GM21390 (cell line): Measurements from ENCODE around the gene METTL2B.
A peak's percentile ranks its signal among the peaks of the same experiment; 100 is the strongest.
"Not testable (repeated sequence)": the region's sequence is repeated elsewhere in the genome, so short reads cannot be mapped to it uniquely, and the experiment has no call there.

Experiments used
- ATAC-seq: cut with Tn5 transposase; IDR thresholded peaks from one replicate; pipeline ENCODE4 v1.9.1; 2021; ENCODE audit not compliant: unreplicated experiment

METTL2B gene

GRCh38 chr7:128454808-128455542 lies 21.6 kb upstream of the METTL2B start:
- ATAC-seq, result no peak

DNA sequence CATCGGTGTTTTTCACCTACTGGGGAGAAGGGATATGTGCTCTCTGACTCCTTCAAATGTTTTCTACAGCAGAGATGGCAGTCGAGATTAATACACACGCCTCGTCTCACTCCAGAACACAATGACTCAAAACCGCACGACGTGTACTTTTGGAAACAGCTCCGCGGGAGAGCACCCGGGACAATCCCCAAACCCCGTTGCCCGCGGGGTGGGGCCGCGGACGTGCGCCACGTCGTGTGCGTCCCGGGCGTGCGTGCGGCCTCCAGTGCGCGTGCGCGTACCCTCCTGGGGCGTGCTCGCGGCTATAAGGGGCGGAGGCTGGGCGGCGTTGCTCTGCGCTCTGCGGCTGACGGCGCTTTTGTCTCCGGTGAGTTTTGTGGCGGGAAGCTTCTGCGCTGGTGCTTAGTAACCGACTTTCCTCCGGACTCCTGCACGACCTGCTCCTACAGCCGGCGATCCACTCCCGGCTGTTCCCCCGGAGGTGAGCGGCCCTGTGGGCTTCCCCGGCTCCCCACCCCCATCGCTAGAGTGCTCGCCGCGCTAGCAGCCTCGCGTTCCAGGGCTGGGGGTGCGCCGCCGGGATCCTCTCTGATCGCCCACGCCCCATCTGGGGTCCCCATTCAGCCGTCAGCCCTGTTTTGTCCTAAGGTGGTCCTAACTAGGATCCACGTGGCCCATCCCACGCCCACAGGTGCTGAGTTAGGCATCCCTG lies 20.8 kb upstream of the METTL2B start, which contains the start of gene HILPDA:
HILPDA (plus strand) TSS at position 336 of the 712 bp plus-strand sequence. CDS start 1,391 bp downstream, outside the sequence.
- peak; percentile 77 for ATAC-seq

DNA sequence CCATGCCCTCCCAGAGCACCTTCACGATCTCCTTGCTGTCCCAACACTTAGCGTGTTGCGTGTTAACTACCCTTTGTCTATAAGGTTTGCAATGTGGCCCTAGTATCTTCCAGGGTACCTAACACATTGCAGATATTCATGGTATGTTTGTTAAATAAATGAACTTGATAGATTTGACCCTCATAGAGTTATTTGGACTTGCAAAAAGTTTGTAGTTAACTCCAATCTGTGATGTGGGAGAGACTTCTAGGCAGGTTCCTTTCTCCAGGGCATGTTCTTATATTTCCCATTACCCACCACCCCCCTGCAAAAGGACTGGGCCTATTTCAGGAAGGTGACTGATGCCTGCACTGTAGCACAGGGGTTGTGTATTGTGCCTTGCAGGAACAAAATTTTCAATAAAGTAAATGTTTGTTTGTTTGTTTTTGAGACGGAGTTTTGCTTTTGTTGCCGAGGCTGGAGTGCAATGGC lies 20.3 kb upstream of the METTL2B start:
- ATAC-seq, result no peak

GRCh38 chr7:128457385-128457784 lies 19.2 kb upstream of the METTL2B start:
- not testable (repeated sequence) for ATAC-seq

- peak; percentile 36 for ATAC-seq
Observed at GRCh38 chr7:128458956-128459355, 17.6 kb upstream of the METTL2B start.

GRCh38 chr7:128459394-128459878 lies 17.1 kb upstream of the METTL2B start:
- ATAC-seq, result peak; percentile 50

- no peak for ATAC-seq
Observed at GRCh38 chr7:128462460-128462859, 14.1 kb upstream of the METTL2B start.

GRCh38 chr7:128463345-128463744 lies 13.2 kb upstream of the METTL2B start:
- not testable (repeated sequence) for ATAC-seq

GRCh38 chr7:128463933-128464332 lies 12.6 kb upstream of the METTL2B start:
- not testable (repeated sequence) for ATAC-seq

GRCh38 chr7:128466871-128467270 lies 9.7 kb upstream of the METTL2B start:
- not testable (repeated sequence) for ATAC-seq

DNA sequence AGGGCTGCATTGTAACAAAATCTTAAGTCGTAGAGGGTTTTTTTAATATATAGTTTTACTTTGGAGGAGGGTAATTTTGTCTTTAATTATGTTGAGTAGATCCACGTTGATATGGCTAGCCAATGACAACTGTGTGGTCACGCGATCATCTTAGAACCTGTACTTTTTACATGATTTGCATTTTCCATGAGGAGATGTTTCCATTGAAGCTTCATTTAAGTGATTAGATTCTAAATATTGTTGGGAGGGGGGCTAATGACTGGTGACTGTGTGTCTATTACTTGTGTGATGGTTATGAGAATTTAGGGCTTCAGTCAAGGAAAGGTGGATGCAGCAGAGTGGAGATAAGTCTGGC lies 765 bp downstream of the METTL2B start:
- ATAC-seq, result peak; percentile 12

DNA sequence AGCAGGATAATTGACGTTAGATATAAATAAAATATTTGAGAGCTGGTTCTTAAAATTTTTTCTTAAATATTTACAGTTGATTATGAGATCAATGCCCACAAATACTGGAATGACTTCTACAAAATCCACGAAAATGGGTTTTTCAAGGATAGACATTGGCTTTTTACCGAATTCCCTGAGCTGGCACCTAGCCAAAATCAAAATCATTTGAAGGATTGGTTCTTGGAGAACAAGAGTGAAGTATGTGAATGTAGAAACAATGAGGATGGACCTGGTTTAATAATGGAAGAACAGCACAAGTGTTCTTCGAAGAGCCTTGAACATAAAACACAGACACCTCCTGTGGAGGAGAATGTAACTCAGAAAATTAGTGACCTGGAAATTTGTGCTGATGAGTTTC lies 2.5 kb downstream of the METTL2B start:
- not testable (repeated sequence) for ATAC-seq

DNA sequence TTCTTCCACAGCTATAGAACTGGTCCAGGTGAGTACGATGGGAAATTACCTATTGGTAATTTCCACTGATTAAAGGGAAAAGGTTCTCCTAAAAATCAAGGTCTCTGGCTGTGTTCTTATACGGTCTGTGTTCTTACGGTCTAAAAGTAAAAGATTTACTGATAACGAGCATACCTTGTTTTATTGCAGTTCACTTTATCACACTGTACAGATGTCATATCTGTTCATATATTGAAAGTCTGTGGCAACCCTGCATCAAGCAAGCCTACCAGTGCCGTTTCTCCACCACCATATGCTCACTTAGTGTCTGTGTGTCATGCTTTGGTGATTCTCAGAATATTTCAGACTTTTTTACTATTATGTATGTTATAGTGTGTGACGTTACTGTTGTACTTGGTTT lies 11.6 kb downstream of the METTL2B start:
- not testable (repeated sequence) for ATAC-seq

DNA sequence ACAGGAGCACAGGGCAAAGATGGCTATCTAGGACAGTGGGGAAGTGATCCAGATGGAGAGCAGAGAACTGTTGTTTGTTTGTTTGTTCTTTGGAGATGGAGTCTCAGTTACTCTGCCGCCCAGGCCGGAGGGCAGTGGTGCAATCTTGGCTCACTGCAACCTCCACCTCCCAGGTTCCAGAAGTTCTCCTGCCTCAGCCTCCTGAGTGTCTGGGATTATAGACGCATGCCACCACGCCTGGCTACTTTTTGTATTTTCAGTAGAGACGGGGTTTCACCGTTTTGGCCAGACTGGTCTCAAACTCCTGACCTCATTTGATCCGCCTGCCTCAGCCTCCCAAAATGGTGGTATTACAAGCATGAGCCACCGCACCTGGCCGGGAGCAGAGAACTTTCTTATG lies 20.9 kb downstream of the METTL2B start:
- ATAC-seq, result no peak

- not testable (repeated sequence) for ATAC-seq
Observed at GRCh38 chr7:128505416-128505815, 28.9 kb downstream of the METTL2B start.

GRCh38 chr7:128506819-128507218 lies 30.3 kb downstream of the METTL2B start:
- peak; percentile 49 for ATAC-seq

GRCh38 chr7:128507321-128507993 lies 30.9 kb downstream of the METTL2B start:
- ATAC-seq, result peak; percentile 52

DNA sequence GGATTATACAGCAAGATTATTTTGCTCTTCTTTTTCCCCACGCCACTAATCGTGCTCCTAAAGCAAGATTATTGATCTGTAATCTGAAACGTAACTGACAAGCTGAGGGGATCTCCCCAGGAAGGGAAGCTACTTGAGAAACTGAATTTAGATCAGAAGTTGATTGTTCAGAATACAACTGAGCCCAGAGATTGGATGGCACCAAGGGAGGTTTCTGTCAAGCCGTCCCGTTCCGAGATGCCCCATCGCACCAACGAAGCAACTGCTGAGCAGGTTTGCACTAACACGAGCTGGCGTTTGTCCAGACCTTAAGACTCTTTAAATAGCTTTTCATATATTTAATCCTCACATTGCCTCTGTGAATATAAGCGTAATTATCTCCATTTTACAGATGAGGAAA lies 35.1 kb downstream of the METTL2B start:
- not testable (repeated sequence) for ATAC-seq

DNA sequence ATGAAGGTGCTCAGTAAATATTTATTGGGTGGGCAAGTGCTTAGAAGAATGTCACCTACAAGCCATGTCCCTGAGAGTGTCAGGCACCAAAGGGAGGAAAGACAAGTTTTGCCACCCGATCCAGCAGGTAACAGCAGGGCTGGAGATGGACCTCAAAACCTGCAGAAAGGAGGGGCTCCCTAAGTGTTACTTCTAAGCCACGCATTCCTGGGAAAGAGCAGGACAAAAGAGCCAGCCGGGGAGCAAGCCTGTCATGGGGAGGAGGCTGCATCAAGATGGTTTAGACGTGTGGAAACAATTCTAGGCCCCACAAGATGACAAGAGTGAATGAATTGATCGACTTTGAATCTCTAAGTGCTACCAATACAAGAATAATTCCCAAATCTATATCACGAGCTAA lies 38.7 kb downstream of the METTL2B start:
- not testable (repeated sequence) for ATAC-seq

DNA sequence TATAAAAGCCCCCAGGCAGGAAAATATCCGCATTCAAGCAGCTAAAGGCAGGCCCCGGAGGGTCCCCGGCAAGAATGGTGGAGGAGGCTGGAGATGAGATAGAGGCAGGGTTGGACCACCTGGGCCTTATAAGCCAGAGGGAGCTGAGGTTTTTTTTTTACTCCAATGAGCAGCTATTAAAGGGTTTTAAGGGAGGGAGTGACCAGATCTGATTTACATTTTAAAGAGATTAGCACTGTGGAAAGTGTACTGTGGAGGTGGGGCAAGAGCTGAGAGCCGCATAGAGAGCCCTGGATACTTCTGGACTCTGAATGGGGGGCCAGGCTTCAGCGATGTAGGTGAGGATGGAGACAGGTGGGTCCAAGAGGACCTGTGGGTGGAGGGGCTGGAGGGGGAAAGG lies 40.5 kb downstream of the METTL2B start:
- ATAC-seq, result not testable (repeated sequence)

GRCh38 chr7:128523226-128523931 lies 46.8 kb downstream of the METTL2B start:
- ATAC-seq, result not testable (repeated sequence)
